ENCODE data around the gene ANG. TPM values are rescaled to one million over a fixed set of nuclear protein-coding genes. Genes with fewer than 3 reads are reported as not detected.

ANG gene
- total RNA-seq, 1 experiment from 2014 or later: 4.4 TPM

- no peaks in the 10 kb centered on the region for H3K79me2 ChIP-seq (ENCODE audit: low read depth)
- peak overlapping the region; percentile 99 for H2AFZ ChIP-seq
- peak overlapping the region; percentile 82 for H3K27ac ChIP-seq
- intact Hi-C loops (cut with micrococcal nuclease; ENCODE audit: unreplicated experiment): loop anchor here (1.0 to 5.0 kb wide), 4 partner anchors 19 to 422 kb away; partner anchors contain the start of gene TEP1
- H3K36me3 ChIP-seq (ENCODE audit: low read depth): no peaks in the 10 kb centered on the region
- H3K4me2 ChIP-seq: peak overlapping the region; percentile 95
- CTCF ChIA-PET: interaction anchor here (0.6 to 0.8 kb wide), 2 partner anchors 9 to 461 kb away, joined by 3 to 6 read pairs; no protein-coding TSS in a partner anchor
- H3K9me2 ChIP-seq (ENCODE audit: insufficient read depth): no peaks in the 10 kb centered on the region
- no peak for TF ChIP-seq EZH2 (IDR thresholded peaks at IDR 0.05; ENCODE audit: low read depth)
- TF ChIP-seq, protein P1, sequence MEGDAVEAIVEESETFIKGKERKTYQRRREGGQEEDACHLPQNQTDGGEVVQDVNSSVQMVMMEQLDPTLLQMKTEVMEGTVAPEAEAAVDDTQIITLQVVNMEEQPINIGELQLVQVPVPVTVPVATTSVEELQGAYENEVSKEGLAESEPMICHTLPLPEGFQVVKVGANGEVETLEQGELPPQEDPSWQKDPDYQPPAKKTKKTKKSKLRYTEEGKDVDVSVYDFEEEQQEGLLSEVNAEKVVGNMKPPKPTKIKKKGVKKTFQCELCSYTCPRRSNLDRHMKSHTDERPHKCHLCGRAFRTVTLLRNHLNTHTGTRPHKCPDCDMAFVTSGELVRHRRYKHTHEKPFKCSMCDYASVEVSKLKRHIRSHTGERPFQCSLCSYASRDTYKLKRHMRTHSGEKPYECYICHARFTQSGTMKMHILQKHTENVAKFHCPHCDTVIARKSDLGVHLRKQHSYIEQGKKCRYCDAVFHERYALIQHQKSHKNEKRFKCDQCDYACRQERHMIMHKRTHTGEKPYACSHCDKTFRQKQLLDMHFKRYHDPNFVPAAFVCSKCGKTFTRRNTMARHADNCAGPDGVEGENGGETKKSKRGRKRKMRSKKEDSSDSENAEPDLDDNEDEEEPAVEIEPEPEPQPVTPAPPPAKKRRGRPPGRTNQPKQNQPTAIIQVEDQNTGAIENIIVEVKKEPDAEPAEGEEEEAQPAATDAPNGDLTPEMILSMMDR (conservative IDR thresholded peaks at IDR 0.05): 0 out of 2 replicates have a peak, but pooled peaks have one; percentile 20
- BruUV-seq (replicated peaks): TSS peak; percentile 95
- peak overlapping the region; percentile 75 for H3K4me3 ChIP-seq
- H4K20me1 ChIP-seq (ENCODE audit: insufficient read depth): no peaks in the 10 kb centered on the region
- peaks cover 41% of the 10 kb centered on the region; the same call in 1 of the 2 replicates for H3F3A ChIP-seq (ENCODE audit: insufficient read depth, low read depth)
- no peaks in the 10 kb centered on the region for H3K9me3 ChIP-seq (ENCODE audit: insufficient read depth, low read depth)
- POLR2A ChIA-PET (ENCODE audit: unreplicated experiment): interaction anchor here (0.6 to 0.8 kb wide), 3 partner anchors 73 to 339 kb away, joined by 3 to 5 read pairs (median 3); partner anchors contain the start of gene PARP2
- no peaks in the 10 kb centered on the region for H3K27me3 ChIP-seq (ENCODE audit: insufficient read depth, low read depth)
- no peak for DNase-seq
- H3K4me1 ChIP-seq (replicated peaks; ENCODE audit: insufficient read depth): peaks cover 21% of the 10 kb centered on the region
Observed at GRCh38 chr14:20682127-20682434, 6.5 kb upstream of the ANG start.

DNA sequence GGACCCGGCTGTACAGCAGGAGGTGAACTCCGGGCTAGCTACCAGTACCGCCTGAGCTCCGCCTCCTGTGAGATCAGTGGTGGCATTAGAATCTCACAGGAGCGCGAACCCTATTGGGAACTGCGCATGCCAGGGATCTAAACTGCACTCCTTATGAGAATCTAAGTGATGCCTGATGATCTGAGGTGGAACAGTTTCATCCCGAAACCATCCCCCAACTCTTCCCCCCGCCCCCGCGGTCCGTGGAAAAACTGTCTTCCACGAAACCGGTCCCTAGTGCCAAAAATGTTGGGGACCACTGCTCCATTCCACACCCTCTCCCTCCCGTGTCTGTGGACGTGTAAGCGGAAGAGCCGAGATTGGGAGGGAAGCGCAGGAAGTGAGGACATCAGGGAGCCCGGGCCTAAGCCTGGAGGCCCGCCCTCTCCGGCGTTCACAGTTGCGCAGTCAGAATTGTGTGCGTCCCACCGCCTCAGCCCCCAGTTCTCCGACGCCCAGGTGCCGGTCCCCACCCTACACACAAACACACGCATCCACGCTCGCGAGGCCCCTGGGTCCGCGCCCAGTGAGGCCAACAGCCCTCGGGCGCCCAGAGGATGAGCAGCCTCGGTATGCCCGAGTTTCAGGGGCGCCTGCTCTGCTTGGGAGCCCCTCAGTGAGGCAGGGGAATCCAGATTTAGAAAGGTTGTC is 6.0 kb upstream of the ANG start:
- peaks cover 21% of the 10 kb centered on the region for H3K4me1 ChIP-seq (replicated peaks; ENCODE audit: insufficient read depth)
- no peaks in the 10 kb centered on the region for H3K27me3 ChIP-seq (ENCODE audit: insufficient read depth, low read depth)
- BruUV-seq (replicated peaks): no TSS peak
- no peaks in the 10 kb centered on the region for H3K9me2 ChIP-seq (ENCODE audit: insufficient read depth)
- H3K9me3 ChIP-seq (ENCODE audit: insufficient read depth, low read depth): no peaks in the 10 kb centered on the region
- H4K20me1 ChIP-seq (ENCODE audit: insufficient read depth): no peaks in the 10 kb centered on the region
- peaks cover 41% of the 10 kb centered on the region; the same call in 1 of the 2 replicates for H3F3A ChIP-seq (ENCODE audit: insufficient read depth, low read depth)
- H3K4me2 ChIP-seq: peak overlapping the region; percentile 95
- DNase-seq: peak; percentile 64 to 71
- peak overlapping the region; percentile 99 for H2AFZ ChIP-seq
- H3K79me2 ChIP-seq (ENCODE audit: low read depth): no peaks in the 10 kb centered on the region
- TF ChIP-seq, protein P1 (conservative IDR thresholded peaks at IDR 0.05): no peak
- no peak for TF ChIP-seq EZH2 (IDR thresholded peaks at IDR 0.05; ENCODE audit: low read depth)
- ChIA-PET POLR2A (ENCODE audit: unreplicated experiment) (interaction anchor here (0.6 to 0.8 kb wide), 3 partner anchors 118 to 339 kb away, joined by 3 to 6 read pairs (median 5); partner anchors contain the start of gene PARP2), CTCF (interaction anchor here (0.6 kb wide), 1 partner anchor 461 kb away, joined by 6 read pairs; no protein-coding TSS in a partner anchor)
- intact Hi-C loops (cut with micrococcal nuclease; ENCODE audit: unreplicated experiment): loop anchor here (1.0 to 5.0 kb wide), 4 partner anchors 19 to 422 kb away; partner anchors contain the start of gene TEP1
- peak overlapping the region; percentile 75 for H3K4me3 ChIP-seq
- no peaks in the 10 kb centered on the region for H3K36me3 ChIP-seq (ENCODE audit: low read depth)
- H3K27ac ChIP-seq: peak overlapping the region; percentile 82

DNA sequence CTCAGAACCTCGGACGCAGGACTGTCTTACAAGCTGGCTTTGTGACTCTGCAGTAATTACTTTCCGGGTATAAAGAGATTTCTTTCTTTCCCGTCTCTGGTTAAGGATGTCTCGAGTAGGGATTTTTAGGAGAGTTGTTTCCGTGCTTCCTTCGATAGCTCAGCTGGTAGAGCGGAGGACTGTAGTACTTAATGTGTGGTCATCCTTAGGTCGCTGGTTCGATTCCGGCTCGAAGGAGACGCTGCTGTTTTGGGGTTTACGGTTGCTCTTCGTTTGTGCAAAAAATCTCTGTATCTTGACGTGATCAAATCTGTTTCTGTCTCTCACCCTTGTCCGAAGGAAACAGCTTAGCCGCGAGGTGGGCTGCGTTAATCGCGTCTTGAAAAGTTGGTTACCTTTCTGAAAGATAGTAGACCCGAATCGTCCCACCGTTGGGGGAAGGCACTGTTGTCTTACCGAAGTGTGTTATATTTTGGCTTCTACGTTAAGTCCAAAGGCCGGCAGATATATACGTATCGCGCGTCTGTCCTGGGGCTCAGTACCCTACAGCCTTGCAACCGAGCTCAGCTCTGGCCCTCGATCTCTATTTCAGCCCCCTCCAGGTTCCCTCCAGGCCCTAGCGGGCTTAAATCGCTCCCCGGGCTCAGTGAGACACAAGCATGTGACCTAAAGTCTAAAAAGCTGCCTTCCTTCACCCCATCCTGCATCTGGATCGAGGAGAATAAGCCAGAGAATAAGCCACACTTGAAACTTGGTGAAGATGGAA is 5.3 kb upstream of the ANG start:
- TSS peak; percentile 85 for BruUV-seq (replicated peaks)
- peak overlapping the region; percentile 95 for H3K4me2 ChIP-seq

More for the DNA sequence above, 5.3 kb upstream of the ANG start:
- Histone ChIP-seq H4K20me1 (ENCODE audit: insufficient read depth) (no peaks in the 10 kb centered on the region), H3K79me2 (ENCODE audit: low read depth) (no peaks in the 10 kb centered on the region), H3K27me3 (ENCODE audit: insufficient read depth, low read depth) (no peaks in the 10 kb centered on the region), H2AFZ (peak overlapping the region; percentile 99), H3K4me1 (replicated peaks; ENCODE audit: insufficient read depth) (peaks cover 21% of the 10 kb centered on the region), H3K27ac (peak overlapping the region; percentile 82), H3K4me3 (peak overlapping the region; percentile 75), H3K36me3 (ENCODE audit: low read depth) (no peaks in the 10 kb centered on the region), H3K9me2 (ENCODE audit: insufficient read depth) (no peaks in the 10 kb centered on the region), H3K9me3 (ENCODE audit: insufficient read depth, low read depth) (no peaks in the 10 kb centered on the region), H3F3A (ENCODE audit: insufficient read depth, low read depth) (peaks cover 41% of the 10 kb centered on the region; the same call in 1 of the 2 replicates)
- intact Hi-C loops (cut with micrococcal nuclease; ENCODE audit: unreplicated experiment): loop anchor here (5.0 kb wide), 1 partner anchor 271 kb away; the partner anchor contains the start of gene TEP1
- DNase-seq: peak; percentile 64 to 74
- TF ChIP-seq, protein P1 (conservative IDR thresholded peaks at IDR 0.05): no peak
- no peak for TF ChIP-seq EZH2 (IDR thresholded peaks at IDR 0.05; ENCODE audit: low read depth)
- ChIA-PET POLR2A (ENCODE audit: unreplicated experiment) (interaction anchor here (0.6 to 0.7 kb wide), 2 partner anchors 117 to 290 kb away, joined by 3 to 6 read pairs; no protein-coding TSS in a partner anchor), CTCF (no interaction called here)

Data from PC-9 (cell line).